HG03025 (cell line): ENCODE data around the gene EEF2K.
A peak's percentile ranks its signal among the peaks of the same experiment; 100 is the strongest.
"Not testable (repeated sequence)": the region's sequence is repeated elsewhere in the genome, so short reads cannot be mapped to it uniquely, and the experiment has no call there.

Experiments used
- ATAC-seq: cut with Tn5 transposase; IDR thresholded peaks from one replicate; pipeline ENCODE4 v1.9.1; 2021; ENCODE audit warnings: mild to moderate bottlenecking, moderate library complexity; ENCODE audit not compliant: unreplicated experiment, low FRiP score

The EEF2K gene

DNA sequence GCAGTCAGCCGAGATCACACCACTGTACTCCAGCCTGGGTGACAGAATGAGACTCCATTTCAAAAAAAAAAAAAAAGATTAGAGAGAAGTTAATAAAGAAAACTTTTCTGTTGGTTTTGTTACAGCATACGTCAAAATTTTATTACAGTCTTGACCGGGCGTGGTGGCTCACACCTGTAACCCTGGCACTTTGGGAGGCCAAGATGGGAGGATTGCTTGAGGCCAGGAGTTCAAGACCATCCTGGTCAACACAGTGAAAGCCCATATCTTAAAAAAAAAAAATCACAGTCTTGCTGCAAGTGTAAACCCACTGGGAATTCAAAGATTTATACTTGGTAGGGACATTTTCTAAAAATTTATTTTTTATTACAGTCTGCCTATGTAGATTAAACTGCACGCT lies 84.9 kb downstream of the EEF2K start:
- no peak for ATAC-seq

DNA sequence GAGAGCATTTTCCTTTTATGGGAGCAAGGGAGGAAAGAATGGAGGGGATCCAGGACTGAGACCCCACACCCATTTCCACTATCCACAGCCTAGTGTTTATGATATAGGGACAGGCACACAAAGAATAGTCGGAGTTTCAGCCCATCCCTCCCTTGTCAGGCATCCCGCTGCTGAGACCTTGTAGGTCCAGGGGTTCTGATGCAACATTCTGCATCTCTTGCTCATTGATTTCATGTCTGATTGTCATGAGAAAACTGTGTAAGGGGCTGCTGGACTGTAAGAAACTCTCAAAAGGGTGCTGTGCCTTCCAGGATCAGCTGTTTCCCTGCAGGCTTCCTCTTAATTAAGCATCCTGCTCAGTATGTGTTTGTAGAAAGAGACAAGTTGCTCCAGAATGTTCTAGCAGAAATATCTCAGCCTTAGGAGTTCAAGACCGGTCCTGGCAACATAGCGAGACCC lies 85.8 kb downstream of the EEF2K start:
- ATAC-seq = no peak

DNA sequence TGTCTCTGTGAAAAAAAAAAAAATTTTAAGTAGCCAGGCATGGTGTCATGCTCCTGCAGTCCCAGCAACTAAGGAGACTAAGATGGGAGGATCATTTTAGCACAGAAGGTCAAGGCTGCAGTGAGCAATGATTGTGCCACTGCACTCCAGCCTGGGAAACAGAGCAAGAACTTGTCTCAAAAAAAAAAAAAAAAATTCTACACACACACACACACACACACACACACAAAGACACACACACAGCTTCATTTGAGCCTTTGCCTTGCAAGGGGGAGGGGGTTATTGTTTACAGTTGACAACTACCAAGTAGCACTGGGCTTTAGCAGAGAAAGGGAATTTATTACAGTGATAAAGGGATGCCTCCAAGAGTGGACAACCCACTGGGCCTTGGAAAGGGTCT lies 86.2 kb downstream of the EEF2K start:
- no peak for ATAC-seq

DNA sequence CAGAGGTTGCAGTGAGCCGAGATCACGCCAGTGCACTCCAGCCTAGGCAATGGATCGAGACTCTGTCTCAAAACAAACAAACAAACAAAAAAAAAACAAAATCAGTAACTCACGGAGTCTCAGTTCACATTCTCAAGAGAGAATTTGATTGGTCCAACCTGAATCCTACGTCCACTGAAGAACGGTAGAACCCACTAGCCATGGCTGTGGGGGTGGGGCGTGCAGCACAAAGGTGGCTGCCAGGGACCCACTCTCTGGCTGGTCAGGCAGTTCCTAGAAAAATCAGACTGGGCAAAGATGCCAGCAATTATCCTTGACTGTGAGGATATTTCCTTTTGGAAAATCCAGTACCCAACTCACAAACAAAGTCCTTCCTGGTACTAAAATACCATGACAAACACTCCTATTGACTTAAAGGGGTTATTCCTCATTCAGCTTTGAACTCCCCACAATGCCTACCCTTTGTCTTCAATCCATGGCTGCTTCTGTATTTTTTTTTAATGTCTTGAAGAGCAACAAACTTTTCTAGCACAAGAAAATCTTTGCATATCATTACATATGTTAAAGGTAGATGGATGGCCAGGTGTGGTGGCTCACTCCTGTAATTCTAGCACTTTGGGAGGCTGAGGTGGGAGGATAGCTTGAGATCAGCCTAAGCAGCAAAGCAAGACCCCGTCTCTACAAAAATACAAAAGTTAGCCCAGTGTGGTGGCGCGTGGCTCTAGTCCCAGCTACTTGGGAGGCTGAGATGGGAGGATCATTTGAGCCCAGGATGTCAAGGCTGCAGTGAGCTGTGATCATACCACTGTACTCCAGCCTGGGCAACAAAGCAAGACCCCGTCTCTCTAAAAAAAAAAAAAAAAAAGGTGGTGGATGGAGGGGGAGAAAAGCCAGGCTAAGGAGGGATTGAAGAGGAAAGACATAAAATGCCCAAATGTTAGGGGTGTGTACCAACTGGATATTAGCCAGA lies 87.3 kb downstream of the EEF2K start:
- no peak for ATAC-seq

DNA sequence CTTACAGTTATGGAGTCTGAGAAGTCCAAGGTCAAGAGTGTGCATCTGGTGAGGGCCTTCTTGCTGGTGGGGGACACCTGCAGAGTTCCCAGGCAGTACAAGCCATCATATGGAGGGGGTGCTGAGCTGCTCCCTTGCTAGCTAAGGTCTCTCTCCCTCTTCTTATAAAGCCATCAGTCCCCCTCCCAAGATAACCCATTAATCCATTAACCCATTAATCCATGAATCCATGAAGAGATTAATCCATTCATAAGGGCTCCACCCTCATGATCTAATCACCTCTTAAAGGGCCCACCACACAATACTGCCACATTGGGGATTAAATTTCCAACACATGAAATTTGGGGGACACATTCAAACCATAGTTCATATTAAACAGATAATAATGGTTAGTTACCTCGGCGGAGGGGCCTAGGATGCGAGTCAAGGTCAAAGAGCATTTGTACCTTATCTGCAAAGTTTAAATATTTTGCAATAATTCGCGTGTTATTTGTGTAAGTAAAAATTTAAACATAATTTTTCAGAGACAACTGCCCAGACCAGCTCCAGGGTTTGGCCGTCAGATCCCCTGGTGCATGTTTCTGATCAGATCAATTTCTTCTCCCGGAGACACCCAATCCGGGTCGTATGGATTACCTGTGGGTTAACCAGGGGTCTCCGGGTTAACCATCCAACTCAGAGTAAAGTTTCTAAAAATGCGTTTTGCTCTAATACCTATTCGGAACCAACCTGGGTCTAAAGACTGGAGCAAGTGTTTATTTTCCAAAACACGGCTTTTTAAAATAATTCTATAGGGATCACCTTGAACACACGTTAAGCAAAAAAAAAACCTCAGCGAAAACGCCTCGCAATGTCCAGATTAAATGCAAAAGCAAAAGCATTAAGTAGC lies 90.4 kb downstream of the EEF2K start:
- no peak for ATAC-seq

DNA sequence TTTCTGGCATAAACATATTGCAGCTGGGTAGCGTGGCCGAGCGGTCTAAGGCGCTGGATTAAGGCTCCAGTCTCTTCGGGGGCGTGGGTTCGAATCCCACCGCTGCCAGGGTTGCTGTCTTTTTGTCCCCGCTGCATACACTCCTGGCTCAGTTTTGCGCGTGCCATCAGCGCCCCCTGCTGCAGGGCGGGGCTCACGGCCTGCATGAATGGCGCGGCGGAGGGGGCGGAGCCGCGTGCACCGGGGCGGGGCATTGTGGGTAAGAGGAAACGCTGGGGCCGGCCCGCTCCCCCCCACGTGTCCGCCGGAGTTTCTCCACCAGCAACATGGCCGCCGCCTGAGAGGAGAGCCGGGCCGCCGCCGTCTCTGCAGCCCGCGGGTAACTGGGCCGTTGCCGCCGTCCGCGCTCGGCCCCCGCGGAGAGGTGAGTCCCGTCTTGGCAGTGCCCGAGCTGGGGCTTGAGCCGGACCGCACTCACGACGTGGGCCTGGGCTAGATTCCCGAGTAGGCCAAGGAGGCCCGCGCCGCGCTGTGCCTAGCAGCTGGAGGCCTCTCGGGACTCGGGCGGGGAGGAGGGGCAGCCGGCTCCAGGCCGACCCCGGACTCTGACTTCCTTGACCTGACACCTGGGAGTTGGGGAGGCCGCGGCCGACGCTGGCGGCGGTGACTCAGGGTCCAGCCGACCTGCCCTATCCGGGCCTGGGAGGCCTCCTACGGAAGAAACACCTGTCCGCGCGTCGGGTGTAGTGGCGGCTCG lies 91.2 kb downstream of the EEF2K start, which contains the start of gene POLR3E:
Gene POLR3E (plus strand): TSS at position 296 of the 757 bp plus-strand sequence. CDS start 5,560 bp downstream, outside the sequence.
- ATAC-seq = peak; percentile 86

DNA sequence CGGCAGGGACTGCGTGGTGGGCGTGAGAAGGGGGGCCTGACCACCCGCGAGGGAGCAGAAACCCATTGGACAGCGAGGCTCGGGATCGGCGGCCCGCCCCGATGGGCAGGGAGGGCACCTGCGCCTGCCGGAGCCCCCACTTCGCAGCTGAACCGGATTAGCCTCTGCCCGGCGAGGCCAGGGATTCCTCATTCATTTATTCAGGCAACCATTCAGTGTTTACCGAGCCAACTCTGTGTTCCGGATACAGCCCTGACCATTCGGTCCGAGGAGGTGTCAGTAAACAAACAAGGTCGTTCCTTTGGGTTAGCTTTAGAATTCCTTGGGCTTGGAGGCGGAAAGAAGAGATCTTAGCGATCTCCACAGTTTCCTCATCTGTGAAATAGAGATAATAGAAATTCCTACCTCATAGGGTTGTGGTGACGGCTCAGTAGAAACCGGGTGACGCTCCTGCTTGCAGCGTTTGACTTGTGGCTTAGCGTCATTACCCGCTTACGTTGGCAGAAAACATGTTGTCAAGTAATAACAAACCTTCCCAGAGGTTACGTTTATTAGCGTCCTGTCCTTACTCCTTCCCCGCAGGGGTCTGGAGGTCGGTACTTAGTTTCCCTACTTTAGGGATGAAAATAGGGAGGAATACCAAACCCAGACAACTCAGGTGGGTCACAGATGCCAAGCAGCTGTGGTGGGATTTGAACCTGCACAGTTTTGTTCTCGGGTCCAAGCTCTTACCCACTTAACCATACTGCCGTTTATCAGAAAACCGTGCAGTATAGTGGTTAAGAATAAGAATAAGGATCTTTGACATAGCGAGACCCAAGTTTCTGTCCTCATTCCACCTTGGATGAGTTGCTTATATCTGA lies 92.0 kb downstream of the EEF2K start:
- peak; percentile 14 for ATAC-seq

DNA sequence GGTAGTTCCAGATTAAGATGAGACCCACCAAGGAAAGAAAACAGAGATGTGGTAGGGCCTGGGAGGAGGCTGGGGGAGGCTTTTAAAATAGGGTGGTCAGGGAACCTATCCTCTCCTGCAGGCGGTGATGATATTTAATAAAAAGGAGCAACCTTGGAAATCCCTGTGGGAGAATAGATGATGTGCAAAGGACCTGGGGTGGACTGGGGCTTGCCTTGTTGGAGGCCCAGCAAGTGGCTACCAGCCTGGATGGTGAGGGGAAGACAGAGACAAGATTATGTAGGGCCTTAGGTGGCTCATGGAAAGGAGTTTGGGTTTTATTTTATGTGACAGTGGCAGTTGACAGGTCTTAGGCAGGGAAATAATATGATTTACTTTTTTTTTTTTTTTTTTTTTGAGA lies 93.0 kb downstream of the EEF2K start:
- ATAC-seq = no peak

DNA sequence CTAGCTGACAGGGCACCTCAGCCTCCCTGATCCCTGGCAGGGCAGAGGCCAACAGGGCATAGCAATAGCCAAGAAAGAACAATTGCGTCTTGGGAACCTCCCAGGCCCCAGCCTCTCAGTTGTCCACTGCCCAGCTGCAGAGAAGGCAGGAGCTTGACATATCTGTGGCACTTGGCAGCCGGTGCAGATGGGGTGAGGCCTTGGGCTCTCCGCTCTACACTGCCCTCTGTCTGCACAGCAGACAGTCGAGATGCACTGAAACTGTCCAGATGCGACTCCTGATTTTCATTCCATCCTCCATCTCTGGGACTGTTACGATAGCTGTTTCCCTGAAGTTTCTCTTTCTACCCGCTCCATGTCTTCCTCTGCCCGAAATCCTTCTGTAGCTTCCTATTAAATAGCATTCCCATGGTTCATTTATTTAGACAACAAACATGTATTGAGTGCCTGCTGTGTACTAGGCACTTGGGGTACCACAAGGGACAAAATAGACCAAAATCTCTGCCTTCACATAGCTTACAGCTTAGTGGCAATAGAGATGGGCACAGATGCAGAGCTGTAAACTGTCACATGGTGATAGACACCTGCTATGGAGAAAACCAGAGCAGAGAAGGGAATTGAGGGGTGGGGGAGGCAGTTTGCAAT lies 94.5 kb downstream of the EEF2K start:
- no peak for ATAC-seq

DNA sequence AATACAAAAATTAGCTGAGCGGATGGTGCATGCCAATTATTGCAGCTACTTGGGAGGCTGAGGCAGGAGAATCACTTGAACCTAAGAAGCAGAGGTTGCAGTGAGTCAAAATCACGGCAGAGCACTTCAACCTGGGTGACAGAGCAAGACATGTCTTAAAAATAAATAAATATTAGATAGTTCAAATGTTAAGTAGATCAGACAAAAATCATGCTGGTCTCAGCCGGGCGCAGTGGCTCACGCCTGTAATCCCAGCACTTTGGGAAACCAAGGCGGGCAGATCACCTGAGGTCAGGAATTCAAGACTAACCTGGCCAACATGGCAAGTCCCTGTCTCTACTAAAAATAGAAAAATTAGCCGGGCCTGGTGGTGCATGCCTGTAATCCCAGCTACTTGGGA lies 95.3 kb downstream of the EEF2K start:
- not testable (repeated sequence) for ATAC-seq

DNA sequence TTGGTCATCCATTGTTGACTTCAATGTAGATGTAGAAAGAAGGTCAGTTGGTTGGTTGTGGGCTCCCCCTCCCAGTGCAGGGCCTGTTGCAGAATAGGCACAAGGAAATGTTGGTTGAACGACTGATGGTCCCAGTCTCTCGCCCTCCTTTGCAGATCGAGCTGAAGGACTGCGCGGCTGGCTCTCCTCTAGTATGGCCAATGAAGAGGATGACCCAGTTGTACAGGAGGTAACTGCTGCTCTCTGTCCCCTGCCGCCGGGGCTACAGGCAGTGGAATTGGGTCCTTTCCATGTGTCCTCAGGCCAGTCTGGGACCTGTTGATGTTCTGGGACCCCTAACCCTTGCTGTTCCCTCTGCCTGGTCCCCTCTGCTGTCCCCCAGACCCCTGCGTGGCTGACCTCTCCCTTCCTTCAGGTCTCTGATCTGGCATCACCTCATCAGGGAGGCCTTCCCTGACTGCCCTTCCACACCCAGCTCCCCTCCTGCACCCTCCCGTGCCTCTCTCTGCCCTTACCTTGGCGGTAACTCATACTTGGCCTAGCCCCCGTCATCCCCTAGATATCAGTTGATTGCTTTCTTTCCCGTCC lies 96.8 kb downstream of the EEF2K start:
- no peak for ATAC-seq

DNA sequence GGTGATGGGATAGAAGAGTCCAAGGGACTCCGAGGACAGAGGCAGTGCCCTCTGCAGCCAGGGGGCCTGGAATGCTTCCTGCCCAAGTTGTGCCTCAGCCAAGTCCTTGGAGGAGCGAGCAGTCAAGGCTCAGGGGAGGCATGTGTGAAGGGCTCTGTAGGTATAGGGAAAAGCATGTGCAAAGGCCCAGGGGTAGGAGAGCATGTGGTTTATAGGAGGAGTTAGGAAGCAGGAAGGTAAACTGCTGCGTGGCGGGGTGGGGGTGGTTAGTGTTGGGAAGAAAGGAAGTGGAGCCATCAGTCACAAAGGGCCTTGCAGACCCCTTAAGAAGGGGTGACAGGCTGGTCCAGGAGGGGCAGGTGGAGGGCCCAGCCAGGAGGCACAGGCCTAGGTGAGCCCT lies 98.3 kb downstream of the EEF2K start:
- no peak for ATAC-seq

DNA sequence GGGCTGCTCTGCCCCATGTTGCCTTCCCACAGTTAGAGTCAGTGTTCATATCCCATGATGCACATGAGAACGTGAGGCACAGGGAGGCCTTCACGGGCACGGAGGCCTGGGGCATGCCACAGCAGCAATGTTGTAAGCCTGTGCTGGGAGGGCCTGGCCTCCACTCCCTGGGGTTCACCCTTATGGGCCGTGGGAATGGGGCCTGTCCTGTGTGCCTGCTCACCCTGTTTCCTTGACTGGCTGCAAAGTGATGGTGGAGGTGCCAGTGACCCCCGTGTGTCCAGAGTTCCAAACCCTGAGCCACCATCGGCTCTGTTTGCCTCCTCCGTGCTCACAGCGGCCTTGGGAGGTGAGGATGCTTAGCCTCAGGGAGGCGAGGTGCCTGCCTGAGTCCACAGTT lies 100.7 kb downstream of the EEF2K start:
- no peak for ATAC-seq

DNA sequence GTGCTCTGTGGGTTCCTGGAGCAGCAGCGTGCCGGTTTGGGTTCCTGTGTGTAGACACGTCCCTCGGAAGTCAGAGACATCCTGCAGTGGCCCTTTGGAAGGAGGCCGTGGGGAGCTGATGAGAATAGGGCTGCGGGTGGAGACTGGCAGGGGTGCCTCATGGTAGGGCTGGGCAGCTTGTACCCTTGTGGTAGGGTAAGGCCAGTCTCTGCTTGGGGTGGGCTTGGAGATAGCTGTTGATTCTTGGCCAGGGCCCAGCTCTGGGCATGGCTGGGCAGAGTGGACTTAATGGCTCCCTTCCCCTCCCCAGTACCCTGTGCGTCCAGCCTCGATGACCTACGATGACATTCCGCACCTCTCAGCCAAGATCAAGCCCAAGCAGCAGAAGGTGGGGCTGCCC lies 101.8 kb downstream of the EEF2K start:
- no peak for ATAC-seq

DNA sequence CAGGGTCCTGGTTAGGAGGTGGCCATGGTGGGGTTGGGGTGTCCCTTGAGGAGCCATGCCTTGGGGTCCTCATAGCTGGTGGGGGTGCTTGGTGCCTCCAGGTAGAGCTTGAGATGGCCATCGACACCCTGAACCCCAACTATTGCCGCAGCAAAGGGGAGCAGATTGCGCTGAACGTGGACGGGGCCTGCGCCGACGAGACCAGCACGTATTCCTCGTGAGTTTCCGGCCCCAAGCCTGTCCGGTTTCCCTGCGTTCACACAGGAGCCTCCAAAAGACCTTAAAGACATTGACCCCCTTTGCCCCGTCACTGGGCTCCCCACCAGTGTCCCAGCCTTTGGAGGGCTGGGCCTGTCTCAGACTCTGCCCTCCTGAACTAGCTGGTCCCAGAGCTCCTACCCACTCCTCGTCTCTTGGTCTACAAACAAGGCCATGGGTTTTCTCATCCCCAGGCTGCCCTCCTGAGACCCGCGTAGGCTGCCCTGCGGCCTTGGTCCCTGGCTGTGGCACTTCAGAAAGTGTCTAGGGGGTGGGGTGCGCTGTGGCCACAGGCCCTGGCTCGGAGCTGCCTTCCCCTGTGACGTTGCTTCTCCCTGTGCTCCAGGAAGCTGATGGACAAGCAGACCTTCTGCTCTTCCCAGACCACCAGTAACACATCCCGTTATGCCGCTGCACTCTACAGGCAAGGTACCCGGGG lies 102.9 kb downstream of the EEF2K start:
- no peak for ATAC-seq

DNA sequence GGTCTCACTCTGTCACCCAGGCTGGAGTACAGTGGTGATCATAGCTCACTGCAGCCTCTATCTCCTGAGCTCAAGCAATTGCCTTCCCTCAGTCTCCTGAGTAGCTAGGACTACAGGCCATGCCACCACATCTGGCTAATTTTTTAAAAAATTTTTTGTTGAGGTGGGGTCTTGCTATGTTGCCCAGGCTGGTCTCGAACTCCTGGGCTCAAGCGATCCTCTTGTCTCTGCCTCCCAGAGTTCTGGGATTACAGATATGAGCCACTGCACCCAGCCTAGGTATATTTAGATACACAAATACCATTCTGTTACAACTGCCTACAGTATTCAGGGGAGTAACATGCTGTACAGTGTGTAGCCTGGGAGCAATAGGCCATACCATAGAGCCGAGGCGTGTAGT lies 105.4 kb downstream of the EEF2K start:
- no peak for ATAC-seq

DNA sequence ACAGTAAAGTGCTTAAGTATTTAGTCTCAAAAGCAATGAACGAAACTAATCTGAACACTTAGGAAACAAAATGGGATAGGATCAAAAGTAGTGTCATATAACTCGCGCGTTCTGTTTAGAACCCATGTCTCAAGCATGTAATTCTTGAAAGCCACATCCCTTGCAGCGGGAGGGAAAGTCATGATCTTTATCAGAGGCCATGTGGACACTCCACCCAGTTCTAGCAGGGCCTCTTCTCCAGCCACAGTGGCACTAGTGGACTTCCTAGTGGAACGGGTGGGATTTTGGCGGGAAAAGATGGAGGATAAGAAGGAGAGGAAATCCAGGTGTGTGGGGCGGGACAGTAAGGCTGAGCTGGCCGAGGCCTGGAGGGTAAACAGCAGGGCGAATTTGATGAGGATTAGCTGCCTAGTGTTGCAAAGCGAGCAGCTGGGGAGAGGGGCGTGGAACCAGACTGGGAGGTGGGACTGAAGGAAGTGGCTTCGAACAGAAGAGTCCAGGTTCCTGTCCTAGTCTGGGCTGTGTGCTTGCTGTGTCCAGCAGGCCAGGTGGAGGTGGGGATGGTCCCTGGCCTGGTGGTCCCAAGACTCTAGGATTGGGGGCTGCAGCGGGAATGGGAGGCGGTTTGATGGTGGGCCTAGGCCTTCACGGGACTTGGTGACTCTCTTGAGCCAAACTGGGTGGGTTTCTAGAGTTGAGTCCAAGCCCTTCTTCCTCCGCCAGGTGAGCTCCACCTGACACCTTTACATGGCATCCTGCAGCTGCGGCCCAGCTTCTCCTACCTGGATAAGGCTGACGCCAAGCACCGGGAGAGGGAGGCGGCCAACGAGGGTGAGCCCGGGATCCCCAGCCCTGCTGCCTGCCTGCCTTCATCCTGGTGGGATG lies 107.1 kb downstream of the EEF2K start:
- ATAC-seq = no peak
